Astrocyte (in vitro differentiated cells and primary cell): ENCODE data around the gene C1orf167. TPM values are rescaled to one million over a fixed set of nuclear protein-coding genes. Genes with fewer than 3 reads are reported as not detected.

Source experiments
- DNase-seq: peaks from one replicate; pipeline ENCODE4 v3.0.0-alpha.2; 2010; ENCODE audit warnings: low read depth
- FAIRE-seq: peaks from 2 replicates; lab custom pipeline; 2011; peaks lifted over from hg19 to GRCh38; lab: Jason Lieb, UNC
- H2AFZ ChIP-seq: 2 replicates; pipeline ENCODE4 v1.6.0; 2012; ENCODE audit warnings: low read depth, low read length, inconsistent platforms
- H3K27ac ChIP-seq: 2 replicates; pipeline ENCODE4 v1.5.1; 2011; ENCODE audit warnings: low read depth, low read length, inconsistent platforms
- H3K27me3 ChIP-seq: 2 replicates; pipeline ENCODE4 v1.6.0; 2011; ENCODE audit warnings: low read length, inconsistent platforms; ENCODE audit not compliant: insufficient read depth
- H3K36me3 ChIP-seq: 2 replicates; pipeline ENCODE4 v1.5.1; 2011; ENCODE audit warnings: low read length, inconsistent platforms; ENCODE audit not compliant: insufficient read depth
- H3K4me1 ChIP-seq: 2 replicates; pipeline ENCODE4 v1.5.1; 2011; ENCODE audit warnings: low read length, inconsistent platforms; ENCODE audit not compliant: insufficient read depth
- H3K4me2 ChIP-seq: 2 replicates; pipeline ENCODE4 v1.6.0; 2012; ENCODE audit warnings: low read length, inconsistent platforms
- H3K4me3 ChIP-seq: 2 replicates; pipeline ENCODE4 v1.5.1; 2011; ENCODE audit warnings: low read depth, mild to moderate bottlenecking, low read length, inconsistent platforms; ENCODE audit not compliant: insufficient read depth
- H3K79me2 ChIP-seq: 2 replicates; pipeline ENCODE4 v1.6.0; 2012; ENCODE audit warnings: mild to moderate bottlenecking, low read length, inconsistent platforms; ENCODE audit not compliant: insufficient read depth
- H3K9ac ChIP-seq: 2 replicates; pipeline ENCODE4 v1.6.0; 2012; ENCODE audit warnings: mild to moderate bottlenecking, low read length, inconsistent platforms
- H3K9me3 ChIP-seq: 2 replicates; pipeline ENCODE4 v1.5.1; 2012; ENCODE audit warnings: low read depth, mild to moderate bottlenecking, low read length, inconsistent platforms; ENCODE audit not compliant: insufficient read depth
- H4K20me1 ChIP-seq: 2 replicates; pipeline ENCODE4 v1.6.0; 2012; ENCODE audit warnings: low read length, inconsistent platforms; ENCODE audit not compliant: insufficient read depth
- H3K27ac Mint-ChIP-seq: one replicate; pipeline ENCODE4 v1.8.0; 2021; ENCODE audit warnings: mild to moderate bottlenecking, mixed read lengths; ENCODE audit not compliant: unreplicated experiment
- H3K27me3 Mint-ChIP-seq: one replicate; pipeline ENCODE4 v1.8.0; 2021; ENCODE audit warnings: low read depth, mixed read lengths; ENCODE audit not compliant: unreplicated experiment
- H3K36me3 Mint-ChIP-seq: one replicate; pipeline ENCODE4 v1.8.0; 2021; ENCODE audit warnings: low read depth, mixed read lengths; ENCODE audit not compliant: unreplicated experiment
- H3K4me1 Mint-ChIP-seq: one replicate; pipeline ENCODE4 v1.8.0; 2021; ENCODE audit warnings: low read depth, mixed read lengths; ENCODE audit not compliant: unreplicated experiment
- H3K4me3 Mint-ChIP-seq: one replicate; pipeline ENCODE4 v1.8.0; 2021; ENCODE audit warnings: mild to moderate bottlenecking, moderate library complexity, mixed read lengths; ENCODE audit not compliant: unreplicated experiment
- H3K9me3 Mint-ChIP-seq: one replicate; pipeline ENCODE4 v1.8.0; 2021; ENCODE audit warnings: mild to moderate bottlenecking, mixed read lengths; ENCODE audit not compliant: unreplicated experiment
- CTCF ChIP-seq: IDR thresholded peaks from 2 replicates; pipeline ENCODE4 v1.5.1; 2011; ENCODE audit warnings: low read depth, mild to moderate bottlenecking, inconsistent platforms, low read length, moderate library complexity; ENCODE audit not compliant: insufficient read depth
- EZH2 ChIP-seq: IDR thresholded peaks from 2 replicates; pipeline ENCODE4 v1.6.1; 2012; ENCODE audit warnings: mild to moderate bottlenecking, low read length, inconsistent platforms; ENCODE audit not compliant: insufficient read depth
- total RNA-seq: library from RNA; stranded (reverse); gene quantifications from 2 replicates; pipeline ENCODE4 v1.2.1, GENCODE V29; 2021

Gene C1orf167
- total RNA-seq, 1 donor from 2014 or later, result not detected

DNA sequence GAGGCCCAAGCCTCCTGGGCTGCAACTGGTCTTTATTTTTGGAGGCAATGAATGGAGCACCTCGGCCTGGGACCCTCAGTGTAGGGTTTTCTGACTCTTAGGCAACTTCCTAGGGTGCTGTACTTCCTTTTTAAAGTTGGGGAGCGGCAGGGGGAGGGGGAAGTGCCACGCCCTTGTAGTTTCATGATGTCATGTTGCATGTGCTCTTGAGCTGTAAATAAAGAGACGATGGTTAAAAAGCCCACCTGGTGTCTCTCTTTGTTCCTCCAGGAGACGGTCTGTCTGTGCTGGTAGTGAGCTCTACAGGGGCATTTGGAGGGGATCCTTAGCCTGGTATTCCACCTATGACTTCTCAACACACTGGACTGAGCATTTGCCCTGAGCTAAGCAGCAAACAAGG lies 36.4 kb upstream of the C1orf167 start:
- H3K9ac ChIP-seq, result no peak overlapping the region
- peaks cover 9% of the 10 kb centered on the region for H3K4me1 ChIP-seq
- H3K4me2 ChIP-seq, result no peak overlapping the region
- H3K36me3 Mint-ChIP-seq, result no peaks in the 10 kb centered on the region
- H4K20me1 ChIP-seq, result no peaks in the 10 kb centered on the region
- no peak overlapping the region for H3K27ac Mint-ChIP-seq
- no peaks in the 10 kb centered on the region for H3K79me2 ChIP-seq
- H3K4me3 Mint-ChIP-seq, result no peak overlapping the region
- H3K9me3 Mint-ChIP-seq, result no peaks in the 10 kb centered on the region
- H3K4me1 Mint-ChIP-seq, result peaks cover 13% of the 10 kb centered on the region
- no peak for TF ChIP-seq EZH2
- no peak for TF ChIP-seq CTCF
- no peak overlapping the region for H3K4me3 ChIP-seq
- no peaks in the 10 kb centered on the region for H3K9me3 ChIP-seq
- H2AFZ ChIP-seq, result no peak overlapping the region
- peaks cover 18% of the 10 kb centered on the region for H3K27me3 Mint-ChIP-seq
- DNase-seq (no peak), FAIRE-seq (no peak)
- H3K27me3 ChIP-seq, result peaks cover 2% of the 10 kb centered on the region
- H3K27ac ChIP-seq, result no peak overlapping the region
- H3K36me3 ChIP-seq, result no peaks in the 10 kb centered on the region

- H3K27ac Mint-ChIP-seq, result no peak overlapping the region
- H2AFZ ChIP-seq, result no peak overlapping the region
- H3K9me3 ChIP-seq, result no peaks in the 10 kb centered on the region
- H3K27me3 Mint-ChIP-seq, result peaks cover 12% of the 10 kb centered on the region
- FAIRE-seq (no peak), DNase-seq (no peak)
- H3K4me1 Mint-ChIP-seq, result peaks cover 21% of the 10 kb centered on the region
- H3K9me3 Mint-ChIP-seq, result no peaks in the 10 kb centered on the region
- H3K79me2 ChIP-seq, result no peaks in the 10 kb centered on the region
- H3K27me3 ChIP-seq, result peaks cover 2% of the 10 kb centered on the region
- no peak overlapping the region for H3K4me3 ChIP-seq
- H3K4me1 ChIP-seq, result peaks cover 13% of the 10 kb centered on the region
- H3K36me3 Mint-ChIP-seq, result no peaks in the 10 kb centered on the region
- H3K27ac ChIP-seq, result no peak overlapping the region
- no peaks in the 10 kb centered on the region for H4K20me1 ChIP-seq
- no peak overlapping the region for H3K9ac ChIP-seq
- TF ChIP-seq EZH2, result no peak
- TF ChIP-seq CTCF, result no peak
- H3K4me2 ChIP-seq, result no peak overlapping the region
- no peak overlapping the region for H3K4me3 Mint-ChIP-seq
- H3K36me3 ChIP-seq, result no peaks in the 10 kb centered on the region
These were observed 34.9 kb upstream of the C1orf167 start for GRCh38 chr1:11727119-11727518.

DNA sequence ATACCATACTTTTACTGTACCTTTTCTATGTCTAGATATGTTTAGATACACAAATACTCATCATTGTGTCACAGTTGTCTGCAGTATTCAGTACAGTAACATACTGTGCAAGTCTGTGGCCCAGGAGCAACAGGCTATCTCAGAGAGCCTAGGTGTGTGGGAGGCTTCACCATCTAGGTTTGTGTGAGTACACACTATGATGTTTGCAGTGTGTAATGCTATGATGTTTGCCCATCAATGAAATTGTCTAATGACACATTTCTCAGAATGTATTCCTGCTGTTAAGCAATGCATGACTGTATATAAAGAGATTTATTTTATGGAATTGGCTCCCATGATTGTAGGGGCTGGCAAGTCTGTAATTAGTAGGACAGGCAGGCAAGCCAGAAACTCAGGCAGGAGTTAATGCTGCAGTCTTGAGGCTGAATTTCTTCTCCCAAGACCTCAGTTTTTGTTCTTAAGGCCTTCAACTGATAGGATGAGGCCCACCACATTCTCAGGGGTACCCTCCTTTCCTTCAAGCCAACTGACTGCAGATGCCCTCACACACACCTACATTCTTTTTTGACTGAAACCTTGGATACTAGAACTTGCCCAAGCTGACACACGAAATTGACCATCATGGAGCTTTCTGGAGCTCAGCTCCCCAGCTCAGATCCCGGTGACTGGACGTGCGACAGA lies 33.7 kb upstream of the C1orf167 start:
- H3K4me3 Mint-ChIP-seq, result no peak overlapping the region
- peaks cover 2% of the 10 kb centered on the region for H3K27me3 ChIP-seq
- no peak overlapping the region for H3K4me3 ChIP-seq
- H3K27me3 Mint-ChIP-seq, result peaks cover 7% of the 10 kb centered on the region
- no peaks in the 10 kb centered on the region for H3K79me2 ChIP-seq
- H3K4me2 ChIP-seq, result no peak overlapping the region
- H3K4me1 Mint-ChIP-seq, result peaks cover 23% of the 10 kb centered on the region
- no peak overlapping the region for H3K9ac ChIP-seq
- H3K36me3 ChIP-seq, result no peaks in the 10 kb centered on the region
- no peak overlapping the region for H3K27ac ChIP-seq
- H3K36me3 Mint-ChIP-seq, result no peaks in the 10 kb centered on the region
- H4K20me1 ChIP-seq, result no peaks in the 10 kb centered on the region
- FAIRE-seq, result no peak
- H3K9me3 Mint-ChIP-seq, result no peaks in the 10 kb centered on the region
- H3K9me3 ChIP-seq, result no peaks in the 10 kb centered on the region
- no peak overlapping the region for H2AFZ ChIP-seq
- H3K27ac Mint-ChIP-seq, result no peak overlapping the region
- peaks cover 16% of the 10 kb centered on the region for H3K4me1 ChIP-seq
- DNase-seq, result no peak
- TF ChIP-seq EZH2 (no peak), CTCF (no peak)
